HT-29 (cell line): ENCODE results near the gene JPH4. TPM values are rescaled to one million over a fixed set of nuclear protein-coding genes. Genes with fewer than 3 reads are reported as not detected.
A peak's percentile ranks its signal among the peaks of the same experiment; 100 is the strongest.

Experiments
- DNase-seq: peaks from one replicate; pipeline ENCODE4 v3.0.0-alpha.2; 2015; ENCODE audit warnings: low spot score
- total RNA-seq: library from RNA; depleted of rRNA; stranded (reverse); fragments of >200 nt; shearing (Covaris generic); gene quantifications from 2 replicates; pipeline ENCODE4 v1.2.3, GENCODE V29; 2014; rRNA removed

JPH4 gene
- total RNA-seq: not detected in 2 replicates

GRCh38 chr14:23578560-23579310, at the start of gene JPH4:
Gene JPH4 (minus strand): TSS chr14:23578790. CDS start chr14:23577453, 1,337 bp downstream.
- no peak for DNase-seq

GRCh38 chr14:23627961-23628360, 49.4 kb upstream of the JPH4 start:
- DNase-seq: no peak

GRCh38 chr14:23626946-23627345, 48.4 kb upstream of the JPH4 start:
- DNase-seq: no peak

GRCh38 chr14:23624830-23625404, 46.3 kb upstream of the JPH4 start:
- no peak for DNase-seq

- no peak for DNase-seq
These were observed 45.4 kb upstream of the JPH4 start for GRCh38 chr14:23623962-23624361.

- DNase-seq: no peak
These were observed 44.4 kb upstream of the JPH4 start for GRCh38 chr14:23622990-23623389.

- DNase-seq: no peak
These were observed 43.5 kb upstream of the JPH4 start for GRCh38 chr14:23621932-23622730.

GRCh38 chr14:23621204-23621931, 42.8 kb upstream of the JPH4 start:
- no peak for DNase-seq

- DNase-seq: no peak
These were observed 41.6 kb upstream of the JPH4 start for GRCh38 chr14:23620177-23620702.

GRCh38 chr14:23618415-23618988, 39.9 kb upstream of the JPH4 start:
- DNase-seq: no peak

- DNase-seq: no peak
These were observed 38.9 kb upstream of the JPH4 start for GRCh38 chr14:23617539-23617938.

GRCh38 chr14:23615856-23616255, 37.3 kb upstream of the JPH4 start:
- no peak for DNase-seq

- no peak for DNase-seq
These were observed 35.8 kb upstream of the JPH4 start for GRCh38 chr14:23614395-23614828.

GRCh38 chr14:23613242-23614070, 34.9 kb upstream of the JPH4 start:
- peak; percentile 37 for DNase-seq

GRCh38 chr14:23612802-23613201, 34.2 kb upstream of the JPH4 start:
- DNase-seq: no peak

- DNase-seq: no peak
These were observed 33.8 kb upstream of the JPH4 start for GRCh38 chr14:23612354-23612732.

- no peak for DNase-seq
These were observed 32.3 kb upstream of the JPH4 start for GRCh38 chr14:23610815-23611289.

GRCh38 chr14:23610090-23610814, 31.7 kb upstream of the JPH4 start:
- no peak for DNase-seq

- peak; percentile 47 for DNase-seq
These were observed 31.0 kb upstream of the JPH4 start for GRCh38 chr14:23609411-23610089.
